RWPE2 (cell line): ENCODE results near the gene PLPP2.

Source experiments
- ATAC-seq: fragments of 200-7000 bp; cut with Tn5 transposase; 3 replicates; pipeline ENCODE4 v1.9.1; 2021; ENCODE audit warnings: low read depth
- DNase-seq: peaks from one replicate; pipeline ENCODE4 v3.0.0-alpha.2; 2020; ENCODE audit warnings: low spot score
- H3K27ac ChIP-seq: fragments of 450-650 bp; 2 replicates; pipeline ENCODE4 v1.5.1; 2017; ENCODE audit warnings: mild to moderate bottlenecking; ENCODE audit not compliant: poor library complexity, severe bottlenecking
- H3K27me3 ChIP-seq: fragments of 250-450 bp; sonication (Bioruptor Pico); 2 replicates; pipeline ENCODE4 v1.5.1; 2021; ENCODE audit warnings: mild to moderate bottlenecking, moderate library complexity; ENCODE audit not compliant: insufficient read depth, poor library complexity, severe bottlenecking
- H3K36me3 ChIP-seq: fragments of 250-450 bp; sonication (Bioruptor Pico); 2 replicates; pipeline ENCODE4 v1.5.1; 2020; ENCODE audit warnings: low read depth, mild to moderate bottlenecking, moderate library complexity
- H3K4me1 ChIP-seq: fragments of 250-450 bp; sonication (Bioruptor Pico); 2 replicates; pipeline ENCODE4 v1.5.1; 2021; ENCODE audit warnings: mild to moderate bottlenecking, moderate library complexity; ENCODE audit not compliant: insufficient read depth, poor library complexity, severe bottlenecking
- H3K4me3 ChIP-seq: fragments of 250-450 bp; sonication (Bioruptor Pico); 2 replicates; pipeline ENCODE4 v1.5.1; 2021; ENCODE audit warnings: mild to moderate bottlenecking, moderate library complexity; ENCODE audit not compliant: severe bottlenecking
- H3K9me3 ChIP-seq: fragments of 250-450 bp; sonication (Bioruptor Pico); 2 replicates; pipeline ENCODE4 v1.5.1; 2021; ENCODE audit warnings: mild to moderate bottlenecking, moderate library complexity; ENCODE audit not compliant: severe bottlenecking
- CTCF ChIP-seq: fragments of 450-650 bp; IDR thresholded peaks from one replicate; pipeline ENCODE4 v1.5.1; 2017; ENCODE audit warnings: mild to moderate bottlenecking, moderate library complexity; ENCODE audit not compliant: poor library complexity, severe bottlenecking

PLPP2 gene

GRCh38 chr19:245457-245856 is 45.7 kb downstream of the PLPP2 start:
- Histone ChIP-seq H3K4me1 (no peaks in the 10 kb centered on the region), H3K4me3 (no peak overlapping the region), H3K9me3 (no peaks in the 10 kb centered on the region), H3K27me3 (no peaks in the 10 kb centered on the region), H3K36me3 (no peaks in the 10 kb centered on the region), H3K27ac (no peak overlapping the region)
- DNase-seq (no peak), ATAC-seq (no peak)
- TF ChIP-seq CTCF, result no peak
